Neural cell (in vitro differentiated cells): ENCODE results near the gene KATNAL2.
"Not testable (repeated sequence)": the region's sequence is repeated elsewhere in the genome, so short reads cannot be mapped to it uniquely, and the experiment has no call there.

ENCODE experiments used
- EP300 ChIP-seq: fragments of 450-650 bp; conservative IDR thresholded peaks from 2 replicates; pipeline ENCODE4 v1.6.1; 2014; ENCODE audit warnings: antibody characterized with exemption, mild to moderate bottlenecking, moderate library complexity; ENCODE audit not compliant: poor library complexity, severe bottlenecking
- EZH2 ChIP-seq: fragments of 200-600, 300-800 bp; shearing (Covaris generic), sonication (generic); IDR thresholded peaks from 2 replicates; pipeline ENCODE4 v1.6.1; 2014; ENCODE audit warnings: antibody characterized with exemption, low read length, borderline replicate concordance, mild to moderate bottlenecking; ENCODE audit not compliant: insufficient read depth, poor library complexity, severe bottlenecking
- POLR2AphosphoS5 ChIP-seq: IDR thresholded peaks from 2 replicates; pipeline ENCODE4 v1.6.1; 2012
- RAD21 ChIP-seq: fragments of 450-650 bp; conservative IDR thresholded peaks from 2 replicates; pipeline ENCODE4 v1.6.1; 2014; ENCODE audit warnings: antibody characterized with exemption, mild to moderate bottlenecking, moderate library complexity
- SMC3 ChIP-seq: fragments of 450-650 bp; conservative IDR thresholded peaks from 2 replicates; pipeline ENCODE4 v1.6.1; 2014; ENCODE audit warnings: antibody characterized with exemption, mild to moderate bottlenecking, moderate library complexity; ENCODE audit not compliant: poor library complexity
- TF ChIP-seq, protein P1 (sequence below): fragments of 450-650 bp; IDR thresholded peaks from 2 replicates; pipeline ENCODE4 v1.5.1; 2014; ENCODE audit warnings: antibody characterized with exemption, mild to moderate bottlenecking, moderate library complexity; ENCODE audit not compliant: poor library complexity, severe bottlenecking
- TF ChIP-seq, protein P2 (sequence below): IDR thresholded peaks from 2 replicates; pipeline ENCODE4 v1.6.1; 2012; ENCODE audit warnings: borderline replicate concordance

DNA sequence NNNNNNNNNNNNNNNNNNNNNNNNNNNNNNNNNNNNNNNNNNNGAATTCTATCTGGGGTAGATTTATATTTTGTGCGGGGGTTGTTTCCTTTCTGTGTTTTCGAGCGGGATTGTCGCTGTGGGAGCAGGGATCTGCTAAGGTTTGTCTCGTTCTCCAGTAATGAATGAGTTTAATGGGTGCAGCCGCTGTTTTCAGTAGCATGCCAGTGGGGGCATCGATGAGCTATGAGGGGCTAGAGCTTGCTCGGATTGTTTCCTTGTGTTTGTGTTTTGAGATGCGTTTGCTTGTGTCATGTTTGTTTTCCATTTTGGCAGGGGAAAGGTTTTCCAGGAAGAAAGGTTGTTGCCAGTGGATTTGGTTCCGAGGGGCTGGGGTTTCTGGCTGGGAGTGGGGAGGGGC lies 102.5 kb downstream of the KATNAL2 start:
- TF ChIP-seq, protein P1, sequence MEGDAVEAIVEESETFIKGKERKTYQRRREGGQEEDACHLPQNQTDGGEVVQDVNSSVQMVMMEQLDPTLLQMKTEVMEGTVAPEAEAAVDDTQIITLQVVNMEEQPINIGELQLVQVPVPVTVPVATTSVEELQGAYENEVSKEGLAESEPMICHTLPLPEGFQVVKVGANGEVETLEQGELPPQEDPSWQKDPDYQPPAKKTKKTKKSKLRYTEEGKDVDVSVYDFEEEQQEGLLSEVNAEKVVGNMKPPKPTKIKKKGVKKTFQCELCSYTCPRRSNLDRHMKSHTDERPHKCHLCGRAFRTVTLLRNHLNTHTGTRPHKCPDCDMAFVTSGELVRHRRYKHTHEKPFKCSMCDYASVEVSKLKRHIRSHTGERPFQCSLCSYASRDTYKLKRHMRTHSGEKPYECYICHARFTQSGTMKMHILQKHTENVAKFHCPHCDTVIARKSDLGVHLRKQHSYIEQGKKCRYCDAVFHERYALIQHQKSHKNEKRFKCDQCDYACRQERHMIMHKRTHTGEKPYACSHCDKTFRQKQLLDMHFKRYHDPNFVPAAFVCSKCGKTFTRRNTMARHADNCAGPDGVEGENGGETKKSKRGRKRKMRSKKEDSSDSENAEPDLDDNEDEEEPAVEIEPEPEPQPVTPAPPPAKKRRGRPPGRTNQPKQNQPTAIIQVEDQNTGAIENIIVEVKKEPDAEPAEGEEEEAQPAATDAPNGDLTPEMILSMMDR, result not testable (repeated sequence)
- TF ChIP-seq EZH2, POLR2AphosphoS5, EP300, RAD21, SMC3: not testable (repeated sequence)
- TF ChIP-seq, protein P2, sequence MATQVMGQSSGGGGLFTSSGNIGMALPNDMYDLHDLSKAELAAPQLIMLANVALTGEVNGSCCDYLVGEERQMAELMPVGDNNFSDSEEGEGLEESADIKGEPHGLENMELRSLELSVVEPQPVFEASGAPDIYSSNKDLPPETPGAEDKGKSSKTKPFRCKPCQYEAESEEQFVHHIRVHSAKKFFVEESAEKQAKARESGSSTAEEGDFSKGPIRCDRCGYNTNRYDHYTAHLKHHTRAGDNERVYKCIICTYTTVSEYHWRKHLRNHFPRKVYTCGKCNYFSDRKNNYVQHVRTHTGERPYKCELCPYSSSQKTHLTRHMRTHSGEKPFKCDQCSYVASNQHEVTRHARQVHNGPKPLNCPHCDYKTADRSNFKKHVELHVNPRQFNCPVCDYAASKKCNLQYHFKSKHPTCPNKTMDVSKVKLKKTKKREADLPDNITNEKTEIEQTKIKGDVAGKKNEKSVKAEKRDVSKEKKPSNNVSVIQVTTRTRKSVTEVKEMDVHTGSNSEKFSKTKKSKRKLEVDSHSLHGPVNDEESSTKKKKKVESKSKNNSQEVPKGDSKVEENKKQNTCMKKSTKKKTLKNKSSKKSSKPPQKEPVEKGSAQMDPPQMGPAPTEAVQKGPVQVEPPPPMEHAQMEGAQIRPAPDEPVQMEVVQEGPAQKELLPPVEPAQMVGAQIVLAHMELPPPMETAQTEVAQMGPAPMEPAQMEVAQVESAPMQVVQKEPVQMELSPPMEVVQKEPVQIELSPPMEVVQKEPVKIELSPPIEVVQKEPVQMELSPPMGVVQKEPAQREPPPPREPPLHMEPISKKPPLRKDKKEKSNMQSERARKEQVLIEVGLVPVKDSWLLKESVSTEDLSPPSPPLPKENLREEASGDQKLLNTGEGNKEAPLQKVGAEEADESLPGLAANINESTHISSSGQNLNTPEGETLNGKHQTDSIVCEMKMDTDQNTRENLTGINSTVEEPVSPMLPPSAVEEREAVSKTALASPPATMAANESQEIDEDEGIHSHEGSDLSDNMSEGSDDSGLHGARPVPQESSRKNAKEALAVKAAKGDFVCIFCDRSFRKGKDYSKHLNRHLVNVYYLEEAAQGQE, result not testable (repeated sequence)
